Peyer's patch (tissue), 4 donors: ENCODE data around the gene SEC14L6. TPM values are rescaled to one million over a fixed set of nuclear protein-coding genes. Genes with fewer than 3 reads are reported as not detected.

Experiments used
- DNase-seq, 3 donors: peaks; one replicate each; pipeline ENCODE4 v3.0.0-alpha.2; 2017 to 2019
- H3K27ac ChIP-seq, 4 donors: fragments of 200-600 bp; sonication (generic); one replicate each; pipeline ENCODE4 v1.5.1; 2016 to 2019
- H3K27me3 ChIP-seq, 2 donors: fragments of 200-600 bp; sonication (generic); one replicate each; pipeline ENCODE4 v1.5.1; 2019
- H3K36me3 ChIP-seq, 3 donors: fragments of 200-600 bp; sonication (generic); one replicate each; pipeline ENCODE4 v1.5.1; 2016 to 2019
- H3K4me1 ChIP-seq, 4 donors: fragments of 200-600 bp; sonication (generic); one replicate each; pipeline ENCODE4 v1.5.1; 2016 to 2019
- H3K4me3 ChIP-seq, 4 donors: fragments of 200-600 bp; sonication (generic); 1 replicate in 3 of 4; 2 replicates in 1 of 4; pipeline ENCODE4 v1.5.1; 2016 to 2019; ENCODE audit warnings: mild to moderate bottlenecking in 1 of 4
- H3K9me3 ChIP-seq, 4 donors: fragments of 200-600 bp; sonication (generic); one replicate each; pipeline ENCODE4 v1.5.1; 2016 to 2019; ENCODE audit warnings: mild to moderate bottlenecking in 1 of 4
- POLR2A ChIP-seq, 2 donors: fragments of 450-650 bp; IDR thresholded peaks; one replicate each; pipeline ENCODE4 v1.5.1; 2017; ENCODE audit warnings: antibody characterized with exemption in 2 of 2, mild to moderate bottlenecking in 2 of 2, moderate library complexity in 2 of 2
- total RNA-seq, 4 donors: library from RNA; depleted of rRNA; stranded (reverse); fragments of >200 nt; gene quantifications; one replicate each; pipeline ENCODE4 v1.1.0, GENCODE V29; 2016
- TF ChIP-seq, protein P1 (sequence below), 6 experiments: fragments of 450-650 bp in 4 of 6; fragments of 200-600 bp in 2 of 6; sonication (generic) in 1 of 6; IDR thresholded peaks; one replicate each; pipeline ENCODE4 v1.5.1; 2017 to 2019; ENCODE audit warnings: antibody characterized with exemption in 6 of 6, mild to moderate bottlenecking in 3 of 6, moderate library complexity in 1 of 6

Gene SEC14L6
- total RNA-seq, 4 donors from 2014 or later: 0.27 TPM; not detected in 3

DNA sequence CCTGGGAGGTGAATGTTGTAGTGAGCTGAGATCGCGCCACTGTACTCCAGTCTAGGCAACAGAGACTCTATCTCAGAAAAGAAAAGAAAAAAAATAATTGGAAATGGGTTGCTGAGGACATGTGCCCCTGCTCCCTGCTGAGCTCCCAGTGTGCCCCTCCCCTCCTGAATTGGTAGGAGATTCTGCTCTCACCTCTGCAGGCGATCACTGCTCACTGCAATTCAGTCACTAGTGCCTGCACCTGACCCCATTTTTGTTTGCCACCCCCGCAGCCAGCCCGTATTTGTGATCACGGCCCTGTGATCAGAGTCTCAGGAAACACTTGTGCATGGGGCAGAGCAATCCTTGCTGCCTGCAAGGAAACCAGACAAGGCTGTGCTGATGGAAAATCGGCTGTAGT lies 58.4 kb downstream of the SEC14L6 start:
- H3K9me3 ChIP-seq: no peaks in the 10 kb centered on the region
- H3K4me1 ChIP-seq: no peaks in the 10 kb centered on the region
- no peak overlapping the region for H3K27ac ChIP-seq
- TF ChIP-seq, protein P1, sequence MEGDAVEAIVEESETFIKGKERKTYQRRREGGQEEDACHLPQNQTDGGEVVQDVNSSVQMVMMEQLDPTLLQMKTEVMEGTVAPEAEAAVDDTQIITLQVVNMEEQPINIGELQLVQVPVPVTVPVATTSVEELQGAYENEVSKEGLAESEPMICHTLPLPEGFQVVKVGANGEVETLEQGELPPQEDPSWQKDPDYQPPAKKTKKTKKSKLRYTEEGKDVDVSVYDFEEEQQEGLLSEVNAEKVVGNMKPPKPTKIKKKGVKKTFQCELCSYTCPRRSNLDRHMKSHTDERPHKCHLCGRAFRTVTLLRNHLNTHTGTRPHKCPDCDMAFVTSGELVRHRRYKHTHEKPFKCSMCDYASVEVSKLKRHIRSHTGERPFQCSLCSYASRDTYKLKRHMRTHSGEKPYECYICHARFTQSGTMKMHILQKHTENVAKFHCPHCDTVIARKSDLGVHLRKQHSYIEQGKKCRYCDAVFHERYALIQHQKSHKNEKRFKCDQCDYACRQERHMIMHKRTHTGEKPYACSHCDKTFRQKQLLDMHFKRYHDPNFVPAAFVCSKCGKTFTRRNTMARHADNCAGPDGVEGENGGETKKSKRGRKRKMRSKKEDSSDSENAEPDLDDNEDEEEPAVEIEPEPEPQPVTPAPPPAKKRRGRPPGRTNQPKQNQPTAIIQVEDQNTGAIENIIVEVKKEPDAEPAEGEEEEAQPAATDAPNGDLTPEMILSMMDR (IDR thresholded peaks at IDR 0.05): no peak
- no peak for TF ChIP-seq POLR2A (IDR thresholded peaks at IDR 0.05)
- no peak overlapping the region for H3K4me3 ChIP-seq
- H3K27me3 ChIP-seq: no peaks in the 10 kb centered on the region
- H3K36me3 ChIP-seq: no peaks in the 10 kb centered on the region
- no peak for DNase-seq

DNA sequence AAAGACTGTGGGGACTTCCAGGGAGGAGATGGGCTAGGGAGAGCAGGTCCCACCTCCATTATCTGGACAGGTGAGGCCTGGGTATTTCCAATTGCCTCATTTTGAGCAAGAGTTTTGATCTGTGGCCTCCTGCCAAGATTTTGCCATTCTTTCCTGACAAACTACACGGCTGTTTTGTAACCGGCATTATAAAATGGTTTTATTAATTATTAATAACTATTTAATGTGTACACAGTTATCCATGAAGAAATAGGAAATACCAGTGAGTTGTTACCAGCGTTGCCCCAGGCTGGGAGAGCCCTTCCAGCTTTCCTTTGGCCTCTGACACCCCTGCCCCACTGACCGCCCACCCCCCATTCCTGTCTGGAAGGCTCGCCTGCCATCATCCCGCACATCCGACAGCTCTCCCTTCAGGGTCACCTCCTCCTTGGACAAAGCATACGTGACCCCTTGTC lies 59.9 kb downstream of the SEC14L6 start:
- Histone ChIP-seq H3K36me3 (no peaks in the 10 kb centered on the region), H3K27me3 (no peaks in the 10 kb centered on the region), H3K4me1 (no peaks in the 10 kb centered on the region), H3K27ac (no peak overlapping the region), H3K9me3 (no peaks in the 10 kb centered on the region), H3K4me3 (no peak overlapping the region)
- no peak for DNase-seq
- TF ChIP-seq, protein P1 (IDR thresholded peaks at IDR 0.05): no peak
- TF ChIP-seq POLR2A (IDR thresholded peaks at IDR 0.05): no peak

DNA sequence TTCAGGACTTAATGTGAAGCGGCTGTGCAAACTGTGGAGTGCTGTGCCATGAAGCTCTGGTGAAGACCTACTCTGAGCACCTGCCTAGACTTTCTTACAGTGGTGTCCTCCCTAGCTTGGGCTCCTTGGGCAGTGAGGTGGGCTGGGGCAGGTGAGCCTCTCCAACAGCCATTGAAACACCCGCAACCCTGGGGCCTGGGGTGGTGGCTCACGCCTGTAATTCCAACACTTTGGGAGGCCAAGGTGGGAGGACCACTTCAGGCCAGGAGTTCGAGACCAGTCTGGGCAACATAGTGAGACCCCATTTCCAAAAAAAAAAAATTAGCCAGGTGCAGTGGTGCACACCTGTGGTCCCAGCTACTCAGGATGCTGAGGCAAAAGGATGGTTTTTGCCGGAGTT lies 60.4 kb downstream of the SEC14L6 start:
- no peaks in the 10 kb centered on the region for H3K4me1 ChIP-seq
- no peak overlapping the region for H3K4me3 ChIP-seq
- no peak for DNase-seq
- no peak overlapping the region for H3K27ac ChIP-seq
- H3K36me3 ChIP-seq: no peaks in the 10 kb centered on the region
- no peaks in the 10 kb centered on the region for H3K9me3 ChIP-seq
- no peak for TF ChIP-seq POLR2A (IDR thresholded peaks at IDR 0.05)
- TF ChIP-seq, protein P1 (IDR thresholded peaks at IDR 0.05): no peak
- H3K27me3 ChIP-seq: no peaks in the 10 kb centered on the region

DNA sequence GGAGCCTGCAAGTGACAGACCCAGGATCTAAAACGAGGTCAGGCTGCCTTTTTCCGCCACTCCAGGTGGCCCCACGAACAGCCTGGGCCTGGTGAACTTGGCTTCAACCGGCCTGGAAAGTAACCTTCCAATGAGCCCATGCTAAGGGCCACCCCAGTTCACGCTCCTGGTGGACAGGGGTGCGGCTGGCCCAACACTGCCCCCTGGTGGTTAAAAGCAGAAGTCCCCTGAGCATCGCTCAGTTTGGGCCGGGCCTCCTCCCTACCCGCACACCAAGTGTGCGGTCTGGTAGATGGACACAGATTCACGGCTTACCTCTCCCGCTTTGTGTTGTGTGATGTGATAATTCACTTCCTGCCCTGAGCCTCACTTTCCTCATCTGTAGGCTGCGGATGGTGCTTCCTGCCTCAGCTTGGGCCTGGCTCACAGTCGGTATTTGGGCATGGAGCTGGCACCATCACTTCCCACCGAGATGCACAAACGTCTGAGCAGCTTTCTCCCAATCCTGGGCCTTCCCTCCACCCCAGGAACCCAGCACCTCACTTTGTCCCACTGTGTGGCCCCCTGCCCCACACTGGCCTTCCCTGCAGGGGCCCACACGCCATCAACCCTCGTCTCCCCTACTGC lies 61.1 kb downstream of the SEC14L6 start:
- H3K27ac ChIP-seq: no peak overlapping the region
- H3K27me3 ChIP-seq: no peaks in the 10 kb centered on the region
- DNase-seq: peak; percentile 53 to 85 (median 77)
- no peaks in the 10 kb centered on the region for H3K4me1 ChIP-seq
- H3K9me3 ChIP-seq: no peaks in the 10 kb centered on the region
- no peak overlapping the region for H3K4me3 ChIP-seq
- no peak for TF ChIP-seq POLR2A (IDR thresholded peaks at IDR 0.05)
- TF ChIP-seq, protein P1 (IDR thresholded peaks at IDR 0.05): peak; percentile 88 to 96 (median 92)
- H3K36me3 ChIP-seq: no peaks in the 10 kb centered on the region

DNA sequence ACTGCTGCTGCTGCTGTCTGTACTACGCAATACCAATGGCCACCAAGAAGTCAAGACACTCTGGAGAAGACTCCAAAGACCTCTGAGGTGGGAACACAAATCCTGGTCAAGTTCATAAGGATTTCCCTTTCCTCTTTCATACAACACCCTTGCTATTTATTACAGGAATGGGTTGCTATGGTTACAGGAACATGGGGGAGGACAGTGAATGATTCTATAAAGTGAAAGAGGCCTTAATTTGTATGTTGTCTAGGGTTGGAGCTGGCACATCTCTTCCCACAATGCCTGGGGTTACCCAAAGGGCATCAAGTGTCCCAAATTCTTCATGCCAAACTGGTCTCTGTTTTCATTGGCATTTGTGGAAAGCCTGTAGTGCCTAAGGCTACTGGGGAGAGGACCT lies 63.4 kb downstream of the SEC14L6 start:
- no peaks in the 10 kb centered on the region for H3K27me3 ChIP-seq
- no peaks in the 10 kb centered on the region for H3K9me3 ChIP-seq
- H3K4me1 ChIP-seq: no peaks in the 10 kb centered on the region
- H3K4me3 ChIP-seq: no peak overlapping the region
- no peak for TF ChIP-seq POLR2A (IDR thresholded peaks at IDR 0.05)
- TF ChIP-seq, protein P1 (IDR thresholded peaks at IDR 0.05): no peak
- DNase-seq: no peak
- H3K36me3 ChIP-seq: no peaks in the 10 kb centered on the region
- no peak overlapping the region for H3K27ac ChIP-seq
